Activated CD4-positive, alpha-beta T cell treated with anti-CD3 and anti-CD28 coated beads, Interleukin-2, amount 50 U/mL, for 16 hours (primary cell): ENCODE results near the gene TLCD2.
"Not testable (repeated sequence)": the region's sequence is repeated elsewhere in the genome, so short reads cannot be mapped to it uniquely, and the experiment has no call there.

Source experiments
- DNase-seq: peaks from one replicate; pipeline ENCODE4 v3.0.0-alpha.2; 2020

TLCD2 gene, protein sequence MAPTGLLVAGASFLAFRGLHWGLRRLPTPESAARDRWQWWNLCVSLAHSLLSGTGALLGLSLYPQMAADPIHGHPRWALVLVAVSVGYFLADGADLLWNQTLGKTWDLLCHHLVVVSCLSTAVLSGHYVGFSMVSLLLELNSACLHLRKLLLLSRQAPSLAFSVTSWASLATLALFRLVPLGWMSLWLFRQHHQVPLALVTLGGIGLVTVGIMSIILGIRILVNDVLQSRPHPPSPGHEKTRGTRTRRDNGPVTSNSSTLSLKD

GRCh38 chr17:1709971-1710806, at the start of gene TLCD2:
Gene TLCD2, minus strand, starts transcription at chr17:1710377. Its CDS starts 135 bp downstream, at chr17:1710242.
- no peak for DNase-seq

- no peak for DNase-seq
Observed at GRCh38 chr17:1759529-1759928, 49.4 kb upstream of the TLCD2 start.

GRCh38 chr17:1758807-1759206, 48.6 kb upstream of the TLCD2 start:
- DNase-seq = no peak

DNA sequence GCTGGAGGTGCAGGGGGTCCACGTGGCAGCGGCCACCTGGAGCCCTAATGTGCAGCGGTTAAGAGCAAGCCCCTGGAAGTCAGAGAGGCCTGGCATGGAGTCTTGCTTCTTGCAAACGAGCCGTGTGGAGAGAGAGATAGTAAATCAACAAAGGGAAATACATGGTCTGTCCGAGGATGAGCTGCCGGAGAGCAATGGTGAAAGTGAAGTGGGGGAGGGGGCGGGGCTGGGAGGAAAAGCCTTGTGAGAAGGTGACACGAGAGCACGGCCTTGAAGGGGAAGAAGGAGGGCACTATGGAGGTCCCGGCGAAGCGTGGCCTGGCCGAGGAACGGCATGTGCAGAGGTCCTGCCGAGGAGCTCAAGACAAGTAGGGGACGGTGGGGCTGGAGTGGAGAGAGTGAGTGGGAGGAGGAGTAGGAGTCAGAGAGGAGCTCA, 45.7 kb upstream of the TLCD2 start:
- no peak for DNase-seq

DNA sequence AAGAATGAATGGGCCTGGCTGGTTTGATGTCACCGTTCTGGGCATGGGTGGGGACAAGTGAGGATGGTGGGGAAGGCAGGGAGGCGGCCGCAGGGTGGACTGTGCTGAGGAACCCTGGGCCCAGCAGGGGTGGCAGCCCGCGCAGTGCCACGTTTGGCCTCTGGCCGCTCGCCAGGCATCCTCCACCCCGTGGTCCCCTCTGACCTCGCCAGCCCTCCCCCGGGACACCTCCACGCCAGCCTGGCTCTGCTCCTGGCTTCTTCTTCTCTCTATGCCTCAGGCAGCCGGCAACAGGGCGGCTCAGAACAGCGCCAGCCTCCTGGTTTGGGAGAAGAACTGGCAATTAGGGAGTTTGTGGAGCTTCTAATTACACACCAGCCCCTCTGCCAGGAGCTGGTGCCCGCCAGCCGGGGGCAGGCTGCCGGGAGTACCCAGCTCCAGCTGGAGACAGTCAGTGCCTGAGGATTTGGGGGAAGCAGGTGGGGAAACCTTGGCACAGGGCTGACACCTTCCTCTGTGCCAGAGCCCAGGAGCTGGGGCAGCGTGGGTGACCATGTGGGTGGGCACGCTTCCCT, 45.2 kb upstream of the TLCD2 start:
- DNase-seq = no peak

- no peak for DNase-seq
Observed at GRCh38 chr17:1754430-1755112, 44.4 kb upstream of the TLCD2 start.

- DNase-seq = no peak
Observed at GRCh38 chr17:1753767-1754429, 43.7 kb upstream of the TLCD2 start.

DNA sequence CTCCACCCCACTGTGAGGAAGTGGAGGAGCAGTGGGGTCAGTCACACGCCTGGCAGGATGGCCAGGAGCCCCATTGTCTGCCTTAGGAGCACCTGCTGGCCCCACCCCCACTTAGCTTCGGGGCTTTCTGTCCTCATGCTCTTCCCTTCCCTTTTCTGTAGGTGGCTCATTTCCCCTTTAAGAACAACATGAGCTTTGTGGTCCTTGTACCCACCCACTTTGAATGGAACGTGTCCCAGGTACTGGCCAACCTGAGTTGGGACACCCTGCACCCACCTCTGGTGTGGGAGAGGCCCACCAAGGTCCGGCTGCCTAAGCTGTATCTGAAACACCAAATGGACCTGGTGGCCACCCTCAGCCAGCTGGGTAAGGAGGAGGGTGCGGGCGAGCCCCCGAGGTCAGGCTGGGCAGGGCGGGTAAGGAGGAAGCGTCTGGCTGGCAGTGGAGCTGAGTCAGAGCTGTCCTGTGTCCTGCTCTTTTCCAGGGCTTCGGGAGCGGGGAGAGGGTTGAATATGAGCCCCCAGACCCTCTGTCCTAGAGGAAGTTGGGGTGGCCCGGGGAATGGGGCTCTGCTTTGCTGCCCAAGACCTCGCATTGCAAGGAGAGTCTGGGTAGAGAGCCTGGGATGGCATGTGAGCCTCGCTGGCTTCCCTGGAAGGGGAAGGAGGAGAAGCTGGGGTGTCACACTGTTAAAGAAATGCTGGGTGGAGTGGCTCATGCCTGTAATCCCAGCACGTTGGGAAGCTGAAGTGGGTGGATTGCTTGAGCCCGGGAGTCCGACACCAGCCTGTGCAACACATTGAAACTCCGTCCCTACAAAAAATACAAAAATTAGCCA, 42.5 kb upstream of the TLCD2 start:
- DNase-seq = no peak

GRCh38 chr17:1750628-1751027, 40.5 kb upstream of the TLCD2 start:
- DNase-seq = no peak

DNA sequence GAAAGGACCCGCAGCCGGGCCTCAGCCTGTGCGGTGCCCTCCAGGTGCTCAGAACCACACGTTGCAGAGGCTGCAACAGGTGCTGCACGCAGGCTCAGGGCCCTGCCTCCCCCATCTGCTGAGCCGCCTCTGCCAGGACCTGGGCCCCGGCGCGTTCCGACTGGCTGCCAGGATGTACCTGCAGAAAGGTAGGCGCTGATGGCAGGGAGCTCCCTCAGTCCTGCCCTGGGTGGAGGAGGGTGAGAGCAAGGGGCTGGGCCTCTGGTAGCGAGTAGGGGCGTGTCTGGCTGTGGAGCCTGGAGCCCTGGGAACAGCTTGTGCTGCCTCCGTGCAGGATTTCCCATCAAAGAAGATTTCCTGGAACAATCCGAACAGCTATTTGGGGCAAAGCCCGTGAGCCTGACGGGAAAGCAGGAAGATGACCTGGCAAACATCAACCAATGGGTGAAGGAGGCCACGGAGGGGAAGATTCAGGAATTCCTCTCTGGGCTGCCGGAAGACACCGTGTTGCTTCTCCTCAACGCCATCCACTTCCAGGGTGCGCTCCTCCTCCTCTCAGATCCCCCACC, 36.9 kb upstream of the TLCD2 start:
- DNase-seq = no peak

GRCh38 chr17:1745513-1746020, 35.4 kb upstream of the TLCD2 start:
- no peak for DNase-seq

GRCh38 chr17:1744551-1745512, 34.7 kb upstream of the TLCD2 start:
- no peak for DNase-seq

- DNase-seq = no peak
Observed at GRCh38 chr17:1743088-1743439, 32.9 kb upstream of the TLCD2 start.

GRCh38 chr17:1742371-1743087, 32.4 kb upstream of the TLCD2 start, which contains the start of gene SERPINF2:
Gene SERPINF2, plus strand, starts transcription at chr17:1742871. Its CDS starts 2,125 bp downstream, at chr17:1744996.
- no peak for DNase-seq

DNA sequence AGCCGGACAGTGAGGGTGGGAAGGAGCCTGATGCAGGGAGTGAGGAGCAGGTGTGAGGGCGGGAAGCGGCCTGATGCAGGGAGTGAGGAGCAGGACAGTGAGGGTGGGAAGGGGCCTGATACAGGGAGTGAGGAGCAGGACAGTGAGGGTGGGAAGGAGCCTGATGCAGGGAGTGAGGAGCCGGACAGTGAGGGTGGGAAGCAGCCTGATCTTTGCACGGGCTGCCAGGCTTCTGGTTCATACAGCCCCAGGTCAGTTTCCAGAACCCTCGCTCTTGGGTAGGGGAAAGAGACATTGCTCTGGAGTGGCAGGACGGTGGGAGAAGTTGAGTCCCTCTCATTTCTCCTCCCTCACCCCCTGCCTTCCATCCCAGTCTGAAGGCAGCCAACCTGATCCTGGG, 31.7 kb upstream of the TLCD2 start:
- DNase-seq = not testable (repeated sequence)

DNA sequence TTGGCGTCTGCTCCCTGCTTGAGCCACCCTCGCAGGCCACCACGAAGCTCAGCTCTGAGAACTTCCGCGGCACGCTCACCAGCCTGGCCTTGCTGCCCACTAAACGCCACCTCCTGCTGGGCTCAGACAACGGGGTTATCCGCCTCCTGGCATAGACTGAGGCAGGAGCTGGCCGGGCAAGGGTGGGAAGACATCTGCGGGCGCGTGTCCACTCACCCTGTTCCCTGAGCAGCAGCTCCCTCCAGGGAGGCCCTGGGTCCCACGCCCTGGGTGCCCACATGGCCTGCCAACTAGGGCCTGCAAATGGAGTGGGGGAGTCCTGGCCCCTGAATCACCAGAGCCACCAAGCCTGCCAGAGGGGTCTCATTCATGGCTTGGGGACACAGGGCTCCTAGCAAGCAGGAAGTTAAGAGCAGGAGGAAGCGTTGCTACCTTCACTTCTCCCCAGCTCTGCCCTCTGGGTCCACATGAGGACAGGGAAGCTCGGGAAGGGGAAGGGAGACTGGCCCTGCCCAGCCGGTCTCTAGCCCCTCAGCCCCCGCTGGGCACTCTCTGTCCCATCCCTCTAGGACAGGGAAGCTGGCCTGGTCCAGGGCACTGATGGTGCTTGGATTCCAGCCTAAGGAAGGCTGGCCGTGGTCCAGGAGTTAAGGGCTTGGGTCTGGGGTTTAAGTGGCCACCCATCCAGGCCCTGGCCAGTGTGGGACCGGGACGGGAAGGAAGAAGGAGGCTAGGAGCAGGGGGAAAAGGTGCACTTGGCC, 27.5 kb upstream of the TLCD2 start:
- no peak for DNase-seq

GRCh38 chr17:1736348-1737281, 26.4 kb upstream of the TLCD2 start:
- DNase-seq = no peak
